ENCODE data around the gene CHST4. TPM values are rescaled to one million over a fixed set of nuclear protein-coding genes. Genes with fewer than 3 reads are reported as not detected.

The CHST4 gene
- polyA plus RNA-seq, 1 donor from 2014 or later: not detected

Small RNA genes within 50 kb of the gene (small RNA-seq; reads per million reads assigned to genes)
- gene RNU6-1061P: 0 reads per million in 3 experiments

Other genes with a start within 250 kb of the CHST4 start
- 46.9 and 48.1 TPM in 2 replicates for gene CMTR2, start 237.0 kb upstream of the CHST4 start, polyA plus RNA-seq
- gene CALB2, start 167.7 kb upstream of the CHST4 start, polyA plus RNA-seq: 0.20 and 1.1 TPM in 2 replicates
- not detected in 2 replicates for gene TLE7, start 84.4 kb upstream of the CHST4 start, polyA plus RNA-seq
- 35.9 and 40.4 TPM in 2 replicates for gene ZNF23, start 64.2 kb upstream of the CHST4 start, polyA plus RNA-seq
- gene ZNF19, start 37.1 kb upstream of the CHST4 start, polyA plus RNA-seq: 6.6 and 11.8 TPM in 2 replicates
- 0.14 TPM in 1 of 2 replicates, not detected in the other for gene TAT, start 50.7 kb downstream of the CHST4 start, polyA plus RNA-seq
- not detected in 2 replicates for gene MARVELD3, start 99.8 kb downstream of the CHST4 start, polyA plus RNA-seq
- gene PHLPP2, start 198.3 kb downstream of the CHST4 start, polyA plus RNA-seq: 10.2 and 11.0 TPM in 2 replicates

Data from neural cell (in vitro differentiated cells).